ENCODE measurements around the gene ASB8.
"Not testable (repeated sequence)": the region's sequence is repeated elsewhere in the genome, so short reads cannot be mapped to it uniquely, and the experiment has no call there.

The ASB8 gene

GRCh38 chr12:48115957-48116356 lies 41.4 kb downstream of the ASB8 start:
- no peak for DNase-seq (ENCODE audit: low read depth, low spot score)
- H3K4me3 ChIP-seq (ENCODE audit: low read length), result no peak overlapping the region

- not testable (repeated sequence) for DNase-seq (ENCODE audit: low read depth, low spot score); H3K4me3 ChIP-seq (ENCODE audit: low read length)
These were observed 46.0 kb downstream of the ASB8 start for GRCh38 chr12:48111312-48111693.

GRCh38 chr12:48110691-48111311 lies 46.5 kb downstream of the ASB8 start:
- DNase-seq (ENCODE audit: low read depth, low spot score), result no peak

GRCh38 chr12:48109424-48109823 lies 47.9 kb downstream of the ASB8 start:
- H3K4me3 ChIP-seq (ENCODE audit: low read length), result no peak overlapping the region
- DNase-seq (ENCODE audit: low read depth, low spot score), result no peak

More at GRCh38 chr12:48110691-48111311, 46.5 kb downstream of the ASB8 start:
- H3K4me3 ChIP-seq (ENCODE audit: low read length), result no peak overlapping the region

GRCh38 chr12:48106681-48107613 lies 50.4 kb downstream of the ASB8 start:
- no peak for DNase-seq (ENCODE audit: low read depth, low spot score)

GRCh38 chr12:48105867-48106680 lies 51.2 kb downstream of the ASB8 start, which contains the start of gene SENP1:
Gene SENP1 (minus strand): TSS chr12:48106079. CDS start chr12:48101472, 4,607 bp downstream.
- peak; percentile 89 for DNase-seq (ENCODE audit: low read depth, low spot score)
- peak within 1 kb of the TSS; percentile 77 for H3K4me3 ChIP-seq (ENCODE audit: low read length)

More at GRCh38 chr12:48106681-48107613, 50.4 kb downstream of the ASB8 start:
- H3K4me3 ChIP-seq (ENCODE audit: low read length), result peak overlapping the region; percentile 77

- H3K4me3 ChIP-seq (ENCODE audit: low read length), result peak overlapping the region; percentile 77
- peak; percentile 24 for DNase-seq (ENCODE audit: low read depth, low spot score)
These were observed 51.9 kb downstream of the ASB8 start for GRCh38 chr12:48105321-48105866.

GRCh38 chr12:48104531-48104930 lies 52.8 kb downstream of the ASB8 start:
- no peak for DNase-seq (ENCODE audit: low read depth, low spot score)
- H3K4me3 ChIP-seq (ENCODE audit: low read length), result peak overlapping the region; percentile 77

Data from Jurkat, Clone E6-1 (cell line).